Subcutaneous abdominal adipose tissue (tissue), 5 donors: ENCODE measurements around the gene FSTL4.

Experiments
- H3K27ac ChIP-seq: one replicate; pipeline ENCODE4 v1.7.0; 2013; ENCODE audit warnings: low read depth, mild to moderate bottlenecking, inconsistent platforms, low read length, moderate library complexity
- H3K27me3 ChIP-seq, 5 donors: one replicate each; pipeline ENCODE4 v1.7.0; 2013; ENCODE audit warnings: low read length in 5 of 5, inconsistent platforms in 1 of 5; ENCODE audit not compliant: control insufficient read depth in 5 of 5, insufficient read depth in 4 of 5
- H3K36me3 ChIP-seq, 5 donors: one replicate each; pipeline ENCODE4 v1.7.0; 2013; ENCODE audit warnings: low read length in 5 of 5; ENCODE audit not compliant: control insufficient read depth in 5 of 5, insufficient read depth in 5 of 5
- H3K4me1 ChIP-seq, 5 donors: one replicate each; pipeline ENCODE4 v1.7.0; 2013; ENCODE audit warnings: low read length in 5 of 5, mild to moderate bottlenecking in 3 of 5, moderate library complexity in 1 of 5; ENCODE audit not compliant: control insufficient read depth in 5 of 5, insufficient read depth in 5 of 5
- H3K4me3 ChIP-seq, 5 donors: one replicate each; pipeline ENCODE4 v1.7.0; 2013; ENCODE audit warnings: low read length in 5 of 5, low read depth in 1 of 5
- H3K9ac ChIP-seq, 5 donors: one replicate each; pipeline ENCODE4 v1.7.0; 2013; ENCODE audit warnings: low read length in 5 of 5, mild to moderate bottlenecking in 4 of 5, moderate library complexity in 3 of 5
- H3K9me3 ChIP-seq, 5 donors: one replicate each; pipeline ENCODE4 v1.7.0; 2013; ENCODE audit warnings: low read length in 5 of 5; ENCODE audit not compliant: control insufficient read depth in 5 of 5
- donor health status: healthy.
- donor health status: healthy.
- donor health status: healthy.
- donor health status: healthy.
- donor health status: healthy.

FSTL4 gene

DNA sequence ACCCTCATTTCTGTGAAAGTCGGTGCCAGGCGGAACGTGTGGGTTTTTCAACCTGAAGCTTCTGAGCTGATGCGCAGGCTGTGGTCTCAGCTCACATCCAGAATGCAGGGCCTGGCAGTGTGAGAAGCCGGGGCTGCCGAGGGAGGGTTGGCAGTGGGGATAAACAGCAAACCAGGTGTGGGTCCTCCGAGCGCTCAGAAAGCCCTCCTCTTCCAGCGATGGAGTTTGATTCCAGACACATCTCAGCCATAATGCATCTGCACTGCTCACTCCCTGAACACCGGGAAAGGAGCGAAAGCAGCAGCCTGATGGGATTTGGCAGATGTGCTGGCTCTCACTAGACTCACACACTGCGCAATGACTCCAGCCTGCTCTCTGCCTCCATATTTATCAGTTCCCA, 280.4 kb downstream of the FSTL4 start:
- Histone ChIP-seq H3K4me3 (no peak overlapping the region), H3K4me1 (peaks cover 0 to 9% (median 8%) of the 10 kb centered on the region in 5 donors), H3K9ac (no peak overlapping the region), H3K9me3 (no peaks in the 10 kb centered on the region), H3K36me3 (no peaks in the 10 kb centered on the region), H3K27ac (no peak overlapping the region), H3K27me3 (peaks cover 0 to 7% (median 5%) of the 10 kb centered on the region in 5 donors)

DNA sequence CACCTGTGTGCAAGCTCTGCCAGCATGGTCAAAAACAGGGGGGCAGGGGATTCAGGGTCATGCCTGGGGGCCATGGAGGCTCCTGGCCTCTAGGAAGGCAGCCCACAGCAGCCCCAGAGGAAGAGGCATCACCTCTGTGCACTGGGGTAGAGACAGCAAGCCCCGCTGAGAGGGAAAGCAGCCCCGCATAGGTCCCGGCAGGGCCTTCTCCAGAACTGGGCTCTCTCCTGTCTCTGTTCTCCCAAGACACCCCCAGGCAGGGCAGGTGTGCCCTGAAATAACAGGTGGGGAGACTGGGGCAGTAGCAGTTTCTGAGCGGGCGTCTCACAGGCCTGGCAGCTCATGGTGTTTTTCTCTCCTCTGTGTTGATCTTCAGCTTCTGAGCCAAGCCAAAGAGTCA, 281.4 kb downstream of the FSTL4 start:
- no peak overlapping the region for H3K9ac ChIP-seq
- peaks cover 0 to 9% (median 8%) of the 10 kb centered on the region in 5 donors for H3K4me1 ChIP-seq
- H3K27me3 ChIP-seq = peaks cover 0 to 7% (median 5%) of the 10 kb centered on the region in 5 donors
- H3K4me3 ChIP-seq = no peak overlapping the region
- no peaks in the 10 kb centered on the region for H3K36me3 ChIP-seq
- no peaks in the 10 kb centered on the region for H3K9me3 ChIP-seq
- H3K27ac ChIP-seq = no peak overlapping the region

DNA sequence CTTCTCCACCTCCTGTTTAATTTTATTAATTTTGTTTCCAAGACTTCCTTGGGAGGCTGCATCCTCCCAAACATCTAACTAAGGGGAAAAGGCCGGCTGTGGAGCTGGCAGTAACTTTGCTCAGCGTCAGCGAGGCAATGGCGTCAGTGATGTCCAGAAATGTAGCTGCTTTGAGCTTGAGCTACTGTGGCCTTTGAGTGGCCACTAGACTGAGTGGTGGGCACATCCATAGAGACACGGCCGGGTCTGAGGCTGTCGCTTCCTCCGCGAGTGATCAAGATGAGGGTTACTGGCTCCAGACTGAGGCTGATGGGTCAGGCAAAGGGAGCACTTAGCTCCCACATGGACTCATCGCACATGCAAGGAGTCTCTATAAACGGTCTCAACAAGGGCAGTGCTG, 283.5 kb downstream of the FSTL4 start:
- Histone ChIP-seq H3K9ac (no peak overlapping the region), H3K4me3 (no peak overlapping the region), H3K9me3 (no peaks in the 10 kb centered on the region), H3K27me3 (peaks cover 0 to 8% (median 5%) of the 10 kb centered on the region in 5 donors), H3K36me3 (no peaks in the 10 kb centered on the region), H3K4me1 (peaks cover 0 to 9% (median 8%) of the 10 kb centered on the region in 5 donors), H3K27ac (no peak overlapping the region)

DNA sequence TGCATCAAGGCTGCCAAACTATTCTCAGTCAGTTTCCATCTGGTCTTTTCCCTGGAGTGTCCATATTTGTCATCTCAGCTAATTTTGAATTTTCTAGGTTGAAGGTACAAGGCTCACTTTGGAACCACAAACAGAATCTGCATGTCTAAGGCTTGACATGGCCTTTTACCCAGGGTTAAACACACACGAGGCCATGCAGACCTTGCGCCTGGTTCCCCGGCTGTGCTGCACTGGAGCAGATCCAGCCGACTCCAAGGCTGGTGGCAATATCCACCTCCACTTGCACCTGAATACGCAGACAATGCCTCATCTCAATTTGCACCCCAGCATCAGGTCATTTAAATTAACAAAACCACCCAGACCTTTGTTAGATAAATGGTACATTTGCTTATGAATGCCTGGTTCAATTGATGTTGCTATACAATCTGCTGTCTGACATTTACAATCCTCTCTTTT, 284.4 kb downstream of the FSTL4 start:
- Histone ChIP-seq H3K9ac (no peak overlapping the region), H3K4me3 (no peak overlapping the region), H3K27ac (no peak overlapping the region), H3K4me1 (peaks cover 0 to 9% (median 8%) of the 10 kb centered on the region in 5 donors), H3K9me3 (no peaks in the 10 kb centered on the region), H3K36me3 (no peaks in the 10 kb centered on the region), H3K27me3 (peaks cover 0 to 12% (median 4%) of the 10 kb centered on the region in 5 donors)

DNA sequence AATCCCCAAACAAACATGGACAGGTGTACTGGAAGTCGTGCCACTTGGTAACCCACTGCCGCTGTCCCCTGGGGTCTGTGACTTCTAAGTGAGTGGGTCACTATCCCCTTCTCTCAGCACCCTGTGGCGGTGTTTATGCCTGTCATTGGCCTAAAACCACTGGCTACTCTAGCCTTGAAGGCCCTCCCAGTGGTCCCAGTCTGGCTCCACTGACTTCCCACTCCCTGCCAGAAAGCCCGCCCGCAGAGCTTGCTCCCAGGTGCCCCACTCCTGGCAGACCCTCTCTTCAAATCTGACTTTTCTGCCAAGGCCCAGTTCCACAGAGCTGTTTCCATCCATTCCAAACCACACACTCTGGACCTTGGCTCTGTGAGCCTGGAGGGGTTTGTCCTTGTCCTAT, 286.0 kb downstream of the FSTL4 start:
- Histone ChIP-seq H3K4me3 (no peak overlapping the region), H3K9ac (no peak overlapping the region), H3K27me3 (peaks cover 0 to 7% (median 0%) of the 10 kb centered on the region in 5 donors), H3K36me3 (no peaks in the 10 kb centered on the region), H3K27ac (no peak overlapping the region), H3K9me3 (no peaks in the 10 kb centered on the region), H3K4me1 (peaks cover 0 to 9% (median 8%) of the 10 kb centered on the region in 5 donors)

DNA sequence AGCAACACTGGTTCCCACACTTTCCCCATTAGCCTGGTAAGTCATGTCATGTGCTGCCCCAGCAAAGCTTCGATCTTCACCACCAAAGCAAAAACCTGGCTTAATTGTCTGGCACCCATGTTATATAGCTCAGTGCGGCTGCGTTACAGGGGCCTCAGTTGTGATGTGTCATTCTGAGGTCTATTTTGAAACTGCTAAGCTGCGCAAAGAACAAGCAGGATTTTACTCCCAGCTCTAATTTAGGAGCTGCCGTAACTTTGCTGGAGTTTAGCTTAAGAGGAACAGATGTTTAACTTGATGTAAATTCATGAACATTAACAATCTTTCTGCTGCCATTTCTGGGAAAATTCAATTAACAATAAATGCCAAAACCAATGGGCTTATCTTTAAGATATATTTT, 286.5 kb downstream of the FSTL4 start:
- peaks cover 0 to 9% (median 8%) of the 10 kb centered on the region in 5 donors for H3K4me1 ChIP-seq
- H3K9me3 ChIP-seq = no peaks in the 10 kb centered on the region
- H3K36me3 ChIP-seq = no peaks in the 10 kb centered on the region
- H3K4me3 ChIP-seq = no peak overlapping the region
- H3K27ac ChIP-seq = no peak overlapping the region
- H3K27me3 ChIP-seq = peaks cover 0 to 7% (median 0%) of the 10 kb centered on the region in 5 donors
- H3K9ac ChIP-seq = no peak overlapping the region

DNA sequence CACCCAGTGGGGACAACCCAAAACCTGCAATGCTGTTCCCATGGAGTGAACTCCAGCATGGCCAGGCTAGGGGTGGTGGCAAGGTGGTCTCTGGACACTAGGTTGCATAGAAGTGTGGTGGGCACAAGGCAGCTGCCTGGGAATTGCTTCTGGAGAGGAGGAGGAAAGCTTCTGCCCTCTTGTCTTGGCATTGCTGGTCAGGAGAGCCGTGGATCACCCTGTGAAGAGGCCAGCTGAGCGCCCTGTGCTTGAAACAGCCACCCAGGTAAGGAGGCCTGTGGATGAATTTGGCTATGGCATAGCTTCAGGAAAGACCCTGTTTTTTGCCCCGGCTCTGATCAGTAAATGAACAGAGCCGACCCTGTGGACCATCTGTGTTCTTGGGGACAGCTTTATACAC, 287.4 kb downstream of the FSTL4 start:
- peaks cover 0 to 9% (median 8%) of the 10 kb centered on the region in 5 donors for H3K4me1 ChIP-seq
- H3K9ac ChIP-seq = no peak overlapping the region
- H3K4me3 ChIP-seq = no peak overlapping the region
- peaks cover 0 to 7% (median 0%) of the 10 kb centered on the region in 5 donors for H3K27me3 ChIP-seq
- no peaks in the 10 kb centered on the region for H3K9me3 ChIP-seq
- H3K36me3 ChIP-seq = no peaks in the 10 kb centered on the region
- H3K27ac ChIP-seq = no peak overlapping the region

DNA sequence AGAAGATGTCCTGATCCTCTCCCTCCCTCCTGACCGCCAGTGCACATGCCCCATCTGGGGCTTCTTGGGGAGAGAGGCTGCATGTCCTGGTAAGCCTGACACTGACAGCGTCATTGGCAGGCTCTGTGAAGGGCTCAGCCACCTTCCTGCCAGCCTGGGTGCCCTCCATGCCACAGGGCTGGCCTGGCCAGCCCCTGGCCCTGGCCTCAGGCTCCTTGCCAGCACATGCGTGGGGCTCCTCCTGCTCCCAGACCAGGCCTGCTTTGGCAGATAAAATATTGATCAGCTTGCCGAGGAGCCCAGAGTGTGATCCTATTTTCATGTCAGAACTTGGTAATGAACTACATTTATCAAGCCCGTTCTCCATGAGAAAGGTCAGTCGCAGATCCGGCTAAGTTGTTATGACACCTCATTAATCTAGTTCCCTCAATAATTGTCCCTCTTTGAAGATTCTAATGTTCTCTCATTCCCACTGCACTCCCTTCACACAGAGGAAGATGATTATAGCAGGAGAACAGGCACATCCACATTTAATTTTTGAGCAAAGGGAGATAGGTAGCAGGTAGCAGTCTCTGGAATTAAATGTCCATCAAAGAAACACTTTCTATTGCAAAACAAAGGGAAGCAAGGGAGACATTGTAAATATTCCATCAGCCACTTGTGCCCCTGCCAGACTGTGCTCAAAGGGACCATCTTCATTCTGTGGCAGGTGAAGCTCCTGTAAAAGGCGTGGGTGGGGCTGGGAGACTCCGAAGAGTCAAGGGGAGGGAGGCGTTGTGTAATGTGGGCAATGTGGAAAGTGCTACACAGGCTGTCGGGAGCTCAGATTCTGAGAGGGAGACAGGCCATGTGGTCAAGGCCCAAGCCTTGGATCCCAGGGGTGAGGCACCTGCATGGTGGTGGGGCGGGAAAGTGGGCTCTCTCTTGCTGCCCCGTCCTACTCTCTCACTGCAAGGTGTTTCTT, 288.6 kb downstream of the FSTL4 start:
- peaks cover 0 to 7% (median 0%) of the 10 kb centered on the region in 5 donors for H3K27me3 ChIP-seq
- H3K27ac ChIP-seq = no peak overlapping the region
- H3K9me3 ChIP-seq = no peaks in the 10 kb centered on the region
- no peak overlapping the region for H3K4me3 ChIP-seq
- no peak overlapping the region for H3K9ac ChIP-seq
- H3K4me1 ChIP-seq = peaks cover 0 to 9% (median 8%) of the 10 kb centered on the region in 5 donors
- H3K36me3 ChIP-seq = no peaks in the 10 kb centered on the region

DNA sequence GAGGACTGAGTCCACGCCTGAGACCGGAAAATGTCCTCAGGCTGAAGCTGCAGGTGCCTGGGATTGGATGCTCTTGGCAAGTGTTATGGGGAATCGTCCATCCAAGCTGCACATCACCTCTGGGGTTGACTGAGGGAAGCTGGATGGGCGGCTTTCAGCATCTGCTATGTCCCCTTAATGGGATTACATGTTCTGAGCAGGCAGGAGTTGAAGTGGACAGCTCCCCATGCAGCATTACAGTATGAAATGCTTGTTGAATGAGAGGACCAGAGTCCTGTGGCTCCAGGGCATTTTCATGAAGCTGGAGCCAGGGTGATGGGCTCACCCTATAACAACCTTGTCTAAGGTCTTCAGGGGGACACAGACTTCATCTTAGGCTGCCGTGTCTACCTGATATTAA, 289.6 kb downstream of the FSTL4 start:
- H3K27ac ChIP-seq = no peak overlapping the region
- no peaks in the 10 kb centered on the region for H3K9me3 ChIP-seq
- no peak overlapping the region for H3K9ac ChIP-seq
- peaks cover 0 to 5% (median 3%) of the 10 kb centered on the region in 5 donors for H3K4me1 ChIP-seq
- H3K27me3 ChIP-seq = peaks cover 0 to 7% (median 0%) of the 10 kb centered on the region in 5 donors
- H3K36me3 ChIP-seq = no peaks in the 10 kb centered on the region
- no peak overlapping the region for H3K4me3 ChIP-seq

DNA sequence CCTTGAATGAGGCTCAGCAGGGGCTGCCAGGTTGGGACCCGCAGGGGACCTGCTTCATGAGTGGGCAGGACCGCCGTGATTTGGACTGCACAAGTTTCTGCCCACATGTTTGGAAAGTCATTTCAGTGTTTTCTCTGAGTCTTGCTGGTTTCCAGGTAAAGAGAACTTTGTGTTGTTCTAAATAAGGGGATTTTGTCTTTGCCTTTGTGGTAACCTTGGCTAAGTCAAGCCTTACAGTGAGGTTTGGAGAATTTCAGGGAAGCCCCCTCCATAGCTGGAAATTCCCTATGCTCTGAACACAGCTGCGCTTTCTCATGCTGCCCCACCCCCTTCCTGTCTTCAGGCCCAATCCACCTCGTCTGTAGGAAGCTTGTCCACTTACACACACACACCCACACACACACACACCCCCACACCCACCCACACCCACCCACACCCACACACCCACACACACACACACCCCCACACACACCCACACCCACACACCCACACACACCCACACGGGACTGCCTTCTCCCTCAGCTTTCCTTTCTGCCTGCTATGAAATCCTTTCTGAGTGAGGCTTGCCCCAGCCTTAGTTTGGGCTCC, 290.4 kb downstream of the FSTL4 start:
- H3K4me1 ChIP-seq = peaks cover 0 to 6% (median 0%) of the 10 kb centered on the region in 5 donors
- no peak overlapping the region for H3K9ac ChIP-seq
- no peaks in the 10 kb centered on the region for H3K36me3 ChIP-seq
- no peak overlapping the region for H3K27ac ChIP-seq
- no peaks in the 10 kb centered on the region for H3K9me3 ChIP-seq
- H3K4me3 ChIP-seq = no peak overlapping the region
- H3K27me3 ChIP-seq = peaks cover 0 to 7% (median 0%) of the 10 kb centered on the region in 5 donors
